ENCODE measurements around the gene OGA.

DNA sequence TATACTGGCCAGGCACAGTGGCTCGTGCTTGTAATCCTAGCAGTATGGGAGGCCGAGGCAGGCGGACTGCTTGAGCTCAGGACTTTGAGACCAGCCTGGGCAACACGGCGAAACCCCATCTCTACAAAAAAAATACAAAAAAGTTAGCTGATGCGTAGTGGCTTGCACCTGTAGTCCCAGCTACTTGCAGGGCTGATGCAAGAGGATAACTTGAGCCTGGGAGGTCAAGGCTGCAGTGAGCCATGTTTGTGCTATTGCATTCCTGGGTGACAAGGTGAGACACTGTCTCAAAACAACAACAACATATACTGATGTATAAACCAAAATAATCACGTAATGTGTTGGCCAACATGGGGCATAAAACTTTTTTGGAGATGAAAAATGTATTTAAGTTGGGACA lies 28.6 kb downstream of the OGA start:
- TF ChIP-seq EZH2 (IDR thresholded peaks at IDR 0.05; ENCODE audit: insufficient read depth, poor library complexity, severe bottlenecking) = no peak
- TF ChIP-seq EZH2phosphoT487 (IDR thresholded peaks at IDR 0.05; ENCODE audit: insufficient read depth, low read depth) = no peak
